Esophagus muscularis mucosa (tissue), 3 donors: ENCODE results near the gene RPL11.

Experiments used
- POLR2A ChIP-seq: fragments of 450-650 bp; IDR thresholded peaks from one replicate; pipeline ENCODE4 v1.6.1; 2017; ENCODE audit warnings: antibody characterized with exemption, moderate library complexity, mild to moderate bottlenecking, low read depth
- TF ChIP-seq, protein P1 (sequence below), 3 experiments: fragments of 200-600 bp in 2 of 3; fragments of 450-650 bp in 1 of 3; sonication (generic) in 2 of 3; IDR thresholded peaks; one replicate each; pipeline ENCODE4 v1.5.1; 2017 to 2019; ENCODE audit warnings: antibody characterized with exemption in 3 of 3, mild to moderate bottlenecking in 2 of 3, moderate library complexity in 1 of 3

GRCh38 chr1:23664837-23665795, 26.5 kb upstream of the RPL11 start:
- TF ChIP-seq, protein P1, sequence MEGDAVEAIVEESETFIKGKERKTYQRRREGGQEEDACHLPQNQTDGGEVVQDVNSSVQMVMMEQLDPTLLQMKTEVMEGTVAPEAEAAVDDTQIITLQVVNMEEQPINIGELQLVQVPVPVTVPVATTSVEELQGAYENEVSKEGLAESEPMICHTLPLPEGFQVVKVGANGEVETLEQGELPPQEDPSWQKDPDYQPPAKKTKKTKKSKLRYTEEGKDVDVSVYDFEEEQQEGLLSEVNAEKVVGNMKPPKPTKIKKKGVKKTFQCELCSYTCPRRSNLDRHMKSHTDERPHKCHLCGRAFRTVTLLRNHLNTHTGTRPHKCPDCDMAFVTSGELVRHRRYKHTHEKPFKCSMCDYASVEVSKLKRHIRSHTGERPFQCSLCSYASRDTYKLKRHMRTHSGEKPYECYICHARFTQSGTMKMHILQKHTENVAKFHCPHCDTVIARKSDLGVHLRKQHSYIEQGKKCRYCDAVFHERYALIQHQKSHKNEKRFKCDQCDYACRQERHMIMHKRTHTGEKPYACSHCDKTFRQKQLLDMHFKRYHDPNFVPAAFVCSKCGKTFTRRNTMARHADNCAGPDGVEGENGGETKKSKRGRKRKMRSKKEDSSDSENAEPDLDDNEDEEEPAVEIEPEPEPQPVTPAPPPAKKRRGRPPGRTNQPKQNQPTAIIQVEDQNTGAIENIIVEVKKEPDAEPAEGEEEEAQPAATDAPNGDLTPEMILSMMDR (IDR thresholded peaks at IDR 0.05), result no peak
- TF ChIP-seq POLR2A, result no peak
